Type B pancreatic cell (in vitro differentiated cells): ENCODE results near the gene SYT5. TPM values are rescaled to one million over a fixed set of nuclear protein-coding genes. Genes with fewer than 3 reads are reported as not detected.

Source experiments
- DNase-seq: peaks from one replicate; pipeline ENCODE4 v3.0.0; 2021; ENCODE audit warnings: mixed read lengths; ENCODE audit not compliant: unreplicated experiment; ENCODE audit errors: extremely low spot score
- H3K27ac Mint-ChIP-seq: 2 replicates; pipeline ENCODE4 v1.8.0; 2021; ENCODE audit warnings: mild to moderate bottlenecking, mixed read lengths
- H3K27me3 Mint-ChIP-seq: 2 replicates; pipeline ENCODE4 v1.8.0; 2021; ENCODE audit warnings: mixed read lengths
- H3K36me3 Mint-ChIP-seq: 2 replicates; pipeline ENCODE4 v1.8.0; 2021; ENCODE audit warnings: mixed read lengths
- H3K4me1 Mint-ChIP-seq: one replicate; pipeline ENCODE4 v1.8.0; 2021; ENCODE audit warnings: mixed read lengths; ENCODE audit not compliant: unreplicated experiment
- H3K4me3 Mint-ChIP-seq: 2 replicates; pipeline ENCODE4 v1.8.0; 2021; ENCODE audit warnings: mild to moderate bottlenecking, mixed read lengths
- H3K9me3 Mint-ChIP-seq: 2 replicates; pipeline ENCODE4 v1.8.0; 2021; ENCODE audit warnings: mixed read lengths
- CTCF ChIP-seq: fragments of 200-600 bp; sonication (generic); conservative IDR thresholded peaks from 2 replicates; pipeline ENCODE4 v1.5.0; 2021; ENCODE audit warnings: antibody characterized with exemption, mild to moderate bottlenecking
- total RNA-seq: library from RNA; stranded (reverse); gene quantifications from 2 replicates; pipeline ENCODE4 v1.2.1, GENCODE V29; 2021; ENCODE audit warnings: low replicate concordance

The SYT5 gene
- total RNA-seq, 1 donor from 2014 or later = 5.0 TPM

DNA sequence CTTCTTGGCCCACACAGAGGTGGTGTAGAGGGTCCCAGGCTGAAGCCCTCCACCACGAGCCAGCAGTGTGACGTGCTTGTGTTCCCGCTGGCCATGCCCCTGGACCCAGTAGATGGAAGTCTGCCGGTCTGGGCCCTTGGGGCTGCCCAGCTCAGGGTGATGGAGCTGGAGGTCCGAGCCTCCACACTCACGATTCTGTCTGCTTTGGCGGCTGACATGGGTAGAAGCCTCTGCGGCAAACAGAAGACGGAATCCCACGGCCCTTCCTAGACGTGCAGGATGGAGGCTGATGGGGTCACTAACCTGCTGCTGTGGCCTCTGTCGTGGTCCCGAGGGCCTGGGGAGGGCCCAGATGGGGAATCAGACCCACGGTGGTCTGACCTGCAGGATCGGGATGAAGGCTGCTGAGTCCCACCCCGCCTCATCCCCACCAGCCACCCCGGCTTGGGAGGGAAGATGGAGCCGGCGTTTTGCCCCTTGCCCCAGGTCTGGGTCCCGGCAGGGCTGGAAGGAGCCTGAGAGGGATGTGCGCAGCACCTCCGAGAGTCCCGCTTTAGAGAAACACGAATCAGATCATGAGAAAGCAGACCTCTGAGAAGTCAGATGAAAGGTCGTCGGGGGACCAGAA is 44.1 kb upstream of the SYT5 start:
- TF ChIP-seq CTCF = no peak
- no peak overlapping the region for H3K27ac Mint-ChIP-seq
- DNase-seq = no peak

GRCh38 chr19:55223291-55224037 is 43.4 kb upstream of the SYT5 start:
- Mint-ChIP-seq H3K4me1 (peaks cover 6% of the 10 kb centered on the region), H3K36me3 (peaks cover 3% of the 10 kb centered on the region), H3K4me3 (no peak overlapping the region), H3K27ac (no peak overlapping the region), H3K27me3 (no peaks in the 10 kb centered on the region), H3K9me3 (no peaks in the 10 kb centered on the region)
- no peak for TF ChIP-seq CTCF
- no peak for DNase-seq

More for the DNA sequence above, 44.1 kb upstream of the SYT5 start:
- Mint-ChIP-seq H3K4me3 (no peak overlapping the region), H3K36me3 (peaks cover 3% of the 10 kb centered on the region), H3K4me1 (peaks cover 6% of the 10 kb centered on the region), H3K27me3 (no peaks in the 10 kb centered on the region), H3K9me3 (no peaks in the 10 kb centered on the region)

DNA sequence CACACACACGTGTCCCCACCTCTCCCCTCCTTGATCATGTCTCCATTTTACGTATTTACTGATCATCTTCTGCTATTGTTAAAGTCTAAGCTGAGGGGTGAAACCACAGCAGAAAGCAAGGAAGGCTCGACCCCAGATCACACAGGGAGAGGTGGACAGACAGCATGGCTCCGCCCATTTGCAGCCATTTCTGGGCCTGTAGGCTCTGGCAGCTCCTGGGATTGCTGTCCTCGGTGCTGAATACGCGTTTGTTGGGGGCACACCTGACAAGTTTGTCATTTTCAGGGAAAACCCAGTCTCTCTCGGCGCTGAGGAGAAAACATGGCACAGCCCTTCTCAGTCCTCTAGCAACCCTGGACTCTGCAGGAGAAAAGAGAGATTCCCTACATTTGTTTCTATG is 40.4 kb upstream of the SYT5 start:
- no peak for TF ChIP-seq CTCF
- peaks cover 8% of the 10 kb centered on the region for H3K27me3 Mint-ChIP-seq
- DNase-seq = no peak
- H3K4me1 Mint-ChIP-seq = peaks cover 11% of the 10 kb centered on the region
- H3K4me3 Mint-ChIP-seq = no peak overlapping the region
- H3K9me3 Mint-ChIP-seq = peaks cover 8% of the 10 kb centered on the region
- peaks cover 8% of the 10 kb centered on the region for H3K36me3 Mint-ChIP-seq
- no peak overlapping the region for H3K27ac Mint-ChIP-seq

DNA sequence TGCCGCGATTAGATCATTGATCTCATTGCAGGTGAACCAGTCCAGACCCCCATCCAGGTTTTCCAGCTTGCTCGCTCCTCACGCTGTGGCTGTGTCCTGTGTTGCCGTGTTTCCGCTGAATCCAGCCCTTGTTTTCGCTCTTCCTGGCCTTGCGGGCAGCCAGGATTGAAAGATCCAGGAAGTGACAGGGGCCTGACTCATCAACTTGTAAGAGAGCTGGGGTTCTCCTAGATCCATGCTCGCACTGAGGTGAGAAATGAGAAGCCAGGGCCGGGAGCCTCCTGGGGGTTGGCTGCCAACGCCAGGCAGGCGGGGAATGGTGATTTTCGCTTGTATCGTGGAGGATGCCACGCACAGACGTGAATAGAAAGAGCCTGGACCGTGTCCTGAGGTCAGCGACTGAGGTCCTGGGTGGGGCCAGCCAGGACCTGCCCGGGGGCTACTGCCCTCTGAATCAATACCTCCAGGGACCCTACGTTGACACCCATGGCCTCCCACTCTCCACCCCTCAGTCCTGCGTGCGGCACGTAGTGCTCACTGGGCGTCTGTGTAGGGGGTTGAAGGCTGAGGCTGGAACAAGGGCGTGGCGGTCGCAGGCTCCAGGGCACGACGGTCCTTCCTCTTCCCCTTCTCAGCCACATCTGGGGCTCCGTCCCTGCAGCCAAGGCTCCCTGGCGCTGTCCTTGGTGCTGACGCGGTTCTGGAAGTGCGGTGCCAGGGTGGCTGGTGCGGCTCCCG is 36.5 kb upstream of the SYT5 start:
- Mint-ChIP-seq H3K4me1 (peaks cover 11% of the 10 kb centered on the region), H3K36me3 (peaks cover 7% of the 10 kb centered on the region), H3K27ac (peak overlapping the region; percentile 85), H3K27me3 (peaks cover 10% of the 10 kb centered on the region), H3K4me3 (peak overlapping the region; percentile 91), H3K9me3 (peaks cover 15% of the 10 kb centered on the region)
- no peak for DNase-seq
- no peak for TF ChIP-seq CTCF

DNA sequence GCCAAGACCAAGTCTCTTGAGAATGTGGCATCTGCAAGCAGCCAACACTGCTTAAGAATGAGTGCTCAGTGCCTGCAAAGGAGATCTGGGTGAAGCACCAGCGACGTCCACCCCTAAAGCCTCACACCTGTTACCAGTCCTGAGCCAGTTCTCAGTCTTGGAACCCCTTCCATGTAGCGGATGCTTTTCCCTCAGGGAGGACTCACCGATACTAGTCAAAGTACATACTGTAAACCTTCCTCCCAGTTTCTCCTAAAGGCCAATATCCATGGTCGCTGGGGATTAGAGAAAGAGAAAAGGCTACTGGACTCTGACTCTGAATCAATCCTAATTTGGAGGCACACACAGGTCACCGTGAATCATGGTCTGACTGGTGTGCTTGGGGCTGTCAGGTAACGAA is 33.5 kb upstream of the SYT5 start:
- no peak overlapping the region for H3K27ac Mint-ChIP-seq
- H3K4me1 Mint-ChIP-seq = peaks cover 15% of the 10 kb centered on the region
- no peak for TF ChIP-seq CTCF
- H3K27me3 Mint-ChIP-seq = peaks cover 10% of the 10 kb centered on the region
- H3K9me3 Mint-ChIP-seq = peaks cover 15% of the 10 kb centered on the region
- H3K4me3 Mint-ChIP-seq = no peak overlapping the region
- no peak for DNase-seq
- peaks cover 4% of the 10 kb centered on the region for H3K36me3 Mint-ChIP-seq
